VCaP (cell line): ENCODE measurements around the gene ELAVL4.
A peak's percentile ranks its signal among the peaks of the same experiment; 100 is the strongest.

Experiments used
- H3K27ac ChIP-seq: fragments of 450-650 bp; 2 replicates; pipeline ENCODE4 v1.5.1; 2017
- CTCF ChIP-seq: fragments of 450-650 bp; conservative IDR thresholded peaks from 2 replicates; pipeline ENCODE4 v1.5.1; 2017; ENCODE audit warnings: mild to moderate bottlenecking, moderate library complexity

ELAVL4 gene

GRCh38 chr1:50180367-50180766 is 71.6 kb downstream of the ELAVL4 start:
- no peak overlapping the region; the same call in 1 of the 2 replicates for H3K27ac ChIP-seq

GRCh38 chr1:50181027-50181663 is 72.4 kb downstream of the ELAVL4 start:
- TF ChIP-seq CTCF = no peak

More at GRCh38 chr1:50180367-50180766, 71.6 kb downstream of the ELAVL4 start:
- TF ChIP-seq CTCF = no peak

GRCh38 chr1:50183378-50184133 is 74.8 kb downstream of the ELAVL4 start:
- no peak overlapping the region for H3K27ac ChIP-seq
- TF ChIP-seq CTCF = no peak

More at GRCh38 chr1:50181027-50181663, 72.4 kb downstream of the ELAVL4 start:
- peak overlapping the region; percentile 41; the same call in 1 of the 2 replicates for H3K27ac ChIP-seq

GRCh38 chr1:50189369-50189768 is 80.6 kb downstream of the ELAVL4 start:
- H3K27ac ChIP-seq = no peak overlapping the region
- TF ChIP-seq CTCF = no peak

GRCh38 chr1:50193002-50193401 is 84.3 kb downstream of the ELAVL4 start:
- no peak for TF ChIP-seq CTCF
- no peak overlapping the region for H3K27ac ChIP-seq

- H3K27ac ChIP-seq = no peak overlapping the region
- TF ChIP-seq CTCF = no peak
Measured at GRCh38 chr1:50195205-50195604, 86.5 kb downstream of the ELAVL4 start.

- H3K27ac ChIP-seq = no peak overlapping the region
- TF ChIP-seq CTCF = no peak
Measured at GRCh38 chr1:50196081-50196480, 87.4 kb downstream of the ELAVL4 start.
